ENCODE results near the gene HCCS. TPM values are rescaled to one million over a fixed set of nuclear protein-coding genes. Genes with fewer than 3 reads are reported as not detected.
"Not testable (repeated sequence)": the region's sequence is repeated elsewhere in the genome, so short reads cannot be mapped to it uniquely, and the experiment has no call there.

The HCCS gene
- total RNA-seq, 2 experiments from 2014 or later = 34.2 to 36.4 TPM

DNA sequence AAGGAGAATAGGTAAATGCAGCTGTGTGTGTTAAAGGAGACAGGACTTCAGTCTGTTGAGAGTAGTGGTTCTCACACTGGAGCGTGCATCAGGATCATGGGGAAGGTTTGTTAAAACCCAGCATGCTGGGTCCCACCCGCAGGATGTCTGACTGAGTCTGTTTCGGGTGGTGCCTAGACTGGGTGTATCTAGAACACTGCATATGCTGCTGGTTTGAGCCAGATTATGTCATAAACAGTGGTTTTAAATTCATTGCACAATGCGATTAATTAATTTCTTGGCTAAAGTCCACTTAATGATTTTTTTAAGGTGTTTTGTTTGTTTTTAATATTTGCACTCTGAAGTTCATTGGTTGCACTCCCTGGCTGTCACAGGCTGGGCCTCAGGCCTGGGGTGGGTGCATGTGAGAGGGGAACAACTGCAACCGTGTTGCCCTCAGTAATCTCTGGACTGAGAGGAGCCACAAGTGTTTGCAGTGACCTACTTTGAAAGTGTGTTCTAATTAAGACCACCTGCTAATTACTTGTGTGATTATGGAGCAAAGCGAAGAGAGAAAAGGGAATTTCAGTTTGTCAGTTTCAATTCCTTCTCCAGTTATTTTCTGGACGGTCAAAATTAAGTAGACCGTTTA is 8.3 kb downstream of the HCCS start:
- CTCF ChIA-PET = no interaction called here
- POLR2A ChIA-PET = no interaction called here

DNA sequence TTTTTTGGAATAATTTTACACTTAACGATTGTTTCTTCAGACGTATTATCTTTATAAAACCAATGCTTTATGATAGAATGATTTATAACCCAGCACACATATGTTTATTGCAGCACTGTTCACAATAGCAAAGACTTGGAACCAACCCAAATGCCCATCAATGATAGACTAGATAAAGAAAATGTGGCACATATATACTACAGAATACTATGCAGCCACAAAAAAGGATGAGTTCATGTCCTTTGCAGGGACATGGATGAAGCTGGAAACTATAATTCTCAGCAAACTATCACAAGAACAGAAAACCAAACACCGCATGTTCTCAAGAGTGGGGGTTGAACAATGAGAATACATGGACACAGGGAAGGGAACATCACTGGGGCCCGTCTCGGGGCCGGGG is 12.0 kb downstream of the HCCS start:
- CTCF ChIA-PET, POLR2A ChIA-PET: not testable (repeated sequence)

DNA sequence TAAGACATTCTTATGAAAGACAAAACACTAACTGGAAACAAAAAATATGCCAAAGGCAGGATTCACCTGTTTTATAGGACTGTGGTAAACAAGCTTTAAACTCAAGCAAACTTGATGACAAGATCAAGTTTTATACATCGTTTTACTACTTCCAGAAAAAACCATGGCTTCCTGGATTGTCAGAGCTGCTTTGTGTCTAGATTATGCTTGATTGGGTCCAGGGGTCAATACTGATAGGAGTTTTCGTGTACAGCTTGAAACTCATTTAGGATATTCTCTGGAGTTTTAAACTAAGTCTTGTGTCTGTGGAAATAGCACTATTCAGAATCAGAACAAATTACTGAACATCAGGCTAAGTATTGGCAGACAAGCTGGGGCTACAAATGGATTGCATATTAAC is 13.0 kb downstream of the HCCS start:
- ChIA-PET POLR2A (no interaction called here), CTCF (no interaction called here)

DNA sequence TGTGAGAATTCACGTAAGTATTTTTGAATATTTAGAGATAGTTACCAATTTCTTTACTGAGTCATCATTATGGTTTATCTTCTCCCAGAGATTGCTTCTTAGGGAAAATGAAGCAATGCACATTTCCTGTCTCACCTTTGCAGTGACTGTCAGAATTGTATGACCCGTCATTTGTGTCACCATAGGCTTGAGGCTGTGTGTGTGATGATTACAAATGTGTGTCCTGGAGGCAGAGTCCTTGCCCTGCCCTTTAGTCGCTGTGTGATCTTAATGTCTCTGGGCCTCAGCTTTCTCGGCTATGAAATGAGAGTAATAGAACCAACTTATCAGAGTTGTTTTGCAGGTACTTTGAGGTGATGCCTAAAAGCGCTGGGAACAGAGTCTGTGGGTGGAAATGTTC is 13.9 kb downstream of the HCCS start:
- ChIA-PET POLR2A (no interaction called here), CTCF (no interaction called here)

DNA sequence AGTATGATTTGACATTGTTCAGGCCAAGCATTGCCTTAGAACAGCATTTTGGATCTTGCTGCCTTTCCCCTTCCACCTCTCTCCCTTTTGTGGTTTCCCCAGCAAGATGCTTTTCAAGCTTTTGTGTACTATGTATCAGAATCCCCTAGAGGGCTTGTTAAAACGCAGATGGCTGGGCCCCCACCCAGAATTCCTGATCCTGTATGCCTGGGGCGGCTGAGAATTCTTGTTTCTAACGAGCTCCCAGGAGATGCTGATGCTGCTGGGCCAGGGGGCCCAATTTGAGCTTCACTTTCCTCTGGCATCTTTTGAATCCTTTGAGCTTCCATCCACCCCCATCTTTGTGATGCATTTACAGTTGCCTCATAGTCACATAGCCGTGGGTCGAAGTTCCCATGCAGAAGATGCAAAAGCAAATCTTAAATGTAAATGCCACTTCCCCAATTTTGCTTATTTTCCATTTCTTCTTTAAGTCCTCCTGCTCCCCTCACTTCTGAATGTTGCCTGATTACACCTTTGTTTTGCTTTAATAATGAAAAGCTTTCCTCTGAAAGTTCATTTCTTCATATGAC is 18.5 kb downstream of the HCCS start:
- CTCF ChIA-PET = no interaction called here
- POLR2A ChIA-PET = no interaction called here

DNA sequence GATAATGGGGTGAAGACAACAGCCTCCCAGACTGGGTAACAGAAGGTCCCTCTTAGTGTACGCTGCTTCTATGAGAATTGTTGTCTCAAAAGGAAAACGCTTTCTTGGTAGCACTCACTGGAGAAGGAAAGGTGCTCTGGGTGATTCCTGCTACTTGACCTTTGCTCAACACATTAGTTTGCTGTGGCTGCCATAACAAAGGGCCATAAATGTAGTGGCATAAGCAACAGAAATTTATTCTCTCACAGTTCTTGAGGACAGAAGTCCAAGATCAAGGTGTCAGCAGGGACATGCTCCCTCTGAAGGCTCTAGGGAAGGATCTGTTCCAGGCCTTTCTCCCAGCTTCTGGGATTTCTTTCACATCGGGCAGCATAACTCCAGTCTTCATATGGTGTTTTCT is 19.0 kb downstream of the HCCS start:
- ChIA-PET POLR2A (no interaction called here), CTCF (no interaction called here)

DNA sequence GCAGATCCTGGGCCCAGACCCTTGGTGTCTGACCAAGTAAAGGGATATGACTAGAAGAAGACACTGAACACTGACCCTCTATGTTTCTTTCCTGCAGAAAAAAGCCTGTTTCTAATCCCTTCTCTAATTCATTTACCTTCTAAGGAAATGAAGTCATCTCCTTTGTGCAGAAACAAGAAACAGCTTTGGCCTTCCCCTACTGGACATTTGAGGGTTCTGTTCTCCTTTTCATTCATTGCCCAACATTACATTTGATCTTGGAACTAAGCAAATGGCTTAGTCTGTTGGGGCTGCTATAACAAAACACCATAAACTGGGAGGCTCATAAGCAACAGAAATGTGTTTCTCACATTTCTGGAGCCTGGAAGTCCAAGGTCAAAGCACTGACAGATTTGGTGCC is 20.0 kb downstream of the HCCS start:
- ChIA-PET POLR2A (no interaction called here), CTCF (no interaction called here)

DNA sequence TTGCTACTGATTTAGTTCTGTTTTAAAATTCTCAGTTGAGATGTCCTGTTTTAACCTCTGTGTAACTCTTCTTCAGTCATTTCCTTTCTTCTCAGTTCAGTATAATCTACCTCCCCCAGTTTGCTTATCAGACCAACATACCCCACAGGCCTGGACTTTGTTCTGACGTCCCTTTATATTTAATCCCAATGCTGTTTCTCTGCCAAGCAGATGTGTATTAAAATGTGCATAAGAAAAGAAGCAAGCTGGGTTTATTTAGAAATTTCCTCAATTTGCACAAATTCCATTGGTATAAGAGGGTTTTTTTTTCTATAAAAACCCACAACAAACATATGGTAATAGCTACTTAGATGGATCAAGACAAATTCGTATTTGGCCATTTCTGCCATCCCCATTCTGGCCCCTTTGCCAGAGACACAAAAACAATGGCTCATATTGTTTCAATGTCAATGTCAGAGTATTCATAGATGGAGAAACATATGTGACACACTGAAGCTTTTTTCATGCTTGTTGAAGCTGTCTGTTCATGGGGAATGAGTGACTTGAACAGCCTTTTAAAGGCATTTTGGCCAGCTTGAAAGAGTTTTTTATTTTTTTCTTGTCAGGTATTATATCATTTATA is 24.5 kb downstream of the HCCS start:
- ChIA-PET POLR2A (no interaction called here), CTCF (interaction anchor here (0.7 kb wide), 1 partner anchor 920 kb away, joined by 4 read pairs; no protein-coding TSS in a partner anchor)

DNA sequence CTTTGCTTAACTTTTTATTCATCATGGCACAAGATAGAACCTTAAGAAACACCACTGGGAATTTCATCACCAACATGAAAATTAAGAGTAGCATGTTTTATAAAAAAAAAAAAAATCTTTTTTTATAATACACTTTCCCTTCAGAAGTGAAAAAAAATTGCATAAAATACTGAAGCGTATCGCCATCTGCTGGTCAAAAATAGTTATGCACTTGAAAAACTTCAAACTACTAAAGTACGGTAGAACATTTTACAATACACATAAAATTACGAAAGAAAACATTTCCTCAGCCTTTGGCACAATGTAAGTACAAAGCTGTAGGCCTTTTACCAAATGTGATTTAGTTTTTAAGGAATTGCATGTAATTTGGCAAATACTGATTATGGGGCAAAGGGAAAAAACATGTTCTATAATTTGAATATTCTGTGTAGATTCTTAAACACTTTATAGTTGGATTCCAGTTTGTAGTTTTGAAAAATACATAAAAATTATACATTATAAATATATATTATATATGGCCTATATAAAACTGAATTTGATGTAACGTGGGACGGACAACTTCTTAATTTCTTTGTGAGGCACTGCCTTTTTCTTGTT is 26.5 kb downstream of the HCCS start:
- ChIA-PET CTCF (no interaction called here), POLR2A (no interaction called here)

DNA sequence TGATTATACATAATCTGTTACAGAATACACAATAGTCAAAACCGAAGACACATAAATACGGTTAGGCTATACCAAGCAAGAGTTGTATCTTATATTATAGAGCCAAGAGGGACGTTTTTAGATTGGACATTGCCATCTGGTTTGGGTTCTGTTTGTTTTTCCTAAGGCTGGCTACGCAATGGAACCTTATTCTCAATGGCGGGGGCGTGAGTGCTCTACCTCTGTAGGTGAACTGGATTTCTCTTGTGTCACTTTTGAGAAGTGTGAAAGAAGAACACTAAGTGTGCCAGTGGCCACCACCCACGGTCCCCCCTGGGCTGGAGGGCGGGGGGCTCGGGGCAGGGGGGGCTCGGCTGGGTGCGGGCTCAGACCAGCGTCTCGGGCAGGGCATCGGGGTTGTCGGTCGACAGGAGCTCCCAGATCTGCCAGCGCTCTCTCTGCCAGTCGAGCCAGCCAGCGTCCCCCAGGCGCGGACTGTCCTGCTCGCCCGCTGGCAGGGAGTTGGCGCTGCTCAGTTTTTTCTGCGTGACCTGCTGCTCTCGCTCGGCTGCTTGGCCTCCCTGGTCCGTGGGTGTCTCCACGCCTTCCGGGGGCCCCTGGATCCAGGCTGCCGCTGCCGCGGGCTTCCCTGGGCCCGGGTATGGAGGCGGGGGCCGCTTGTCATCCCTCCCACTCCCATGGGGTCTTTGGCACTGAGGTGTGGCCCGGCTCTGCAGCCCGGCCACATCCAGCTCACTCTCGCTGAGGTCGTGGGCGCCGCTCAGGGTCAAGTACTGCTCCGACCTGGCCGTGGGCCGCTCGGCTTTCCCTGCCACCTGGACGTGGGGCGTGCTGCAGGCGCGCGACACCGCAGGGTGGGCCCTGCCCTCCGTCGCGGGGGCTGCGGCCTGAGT is 27.6 kb downstream of the HCCS start:
- ChIA-PET CTCF (no interaction called here), POLR2A (no interaction called here)

DNA sequence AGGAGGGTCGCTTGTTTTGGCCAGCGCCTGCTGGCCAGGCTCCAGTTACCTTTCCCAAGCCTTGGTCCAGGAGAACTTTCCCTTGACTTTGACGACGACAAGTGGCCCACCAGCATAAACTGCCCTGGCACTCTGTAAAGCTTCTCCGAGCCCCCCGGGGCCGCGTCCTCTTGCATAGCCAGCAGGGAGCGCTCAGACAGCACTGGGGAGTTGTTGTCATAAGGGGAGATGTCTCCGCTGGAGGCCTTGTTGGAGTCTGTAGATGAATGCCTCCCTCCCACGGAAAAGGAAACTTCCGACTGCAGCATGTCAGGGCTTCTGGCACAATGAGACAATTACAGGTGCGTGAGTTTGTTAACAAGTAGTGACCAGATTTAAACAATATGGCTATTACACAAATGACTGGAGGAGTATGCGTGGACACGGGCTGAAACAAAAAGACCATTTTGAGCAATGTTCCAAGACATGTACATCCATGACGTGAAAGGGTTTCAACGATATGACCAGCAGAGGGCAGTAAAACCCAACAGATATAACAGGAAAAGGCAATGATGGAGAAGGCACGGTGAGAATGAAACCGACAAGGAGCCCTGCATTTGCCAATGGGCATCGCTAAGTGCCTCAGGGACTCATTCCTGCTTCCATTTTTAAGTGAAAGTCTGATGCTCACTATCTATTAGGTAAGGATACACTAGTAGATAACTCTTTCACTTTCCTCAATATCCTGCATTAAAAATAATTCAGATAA is 33.0 kb downstream of the HCCS start:
- POLR2A ChIA-PET = no interaction called here
- CTCF ChIA-PET = no interaction called here

DNA sequence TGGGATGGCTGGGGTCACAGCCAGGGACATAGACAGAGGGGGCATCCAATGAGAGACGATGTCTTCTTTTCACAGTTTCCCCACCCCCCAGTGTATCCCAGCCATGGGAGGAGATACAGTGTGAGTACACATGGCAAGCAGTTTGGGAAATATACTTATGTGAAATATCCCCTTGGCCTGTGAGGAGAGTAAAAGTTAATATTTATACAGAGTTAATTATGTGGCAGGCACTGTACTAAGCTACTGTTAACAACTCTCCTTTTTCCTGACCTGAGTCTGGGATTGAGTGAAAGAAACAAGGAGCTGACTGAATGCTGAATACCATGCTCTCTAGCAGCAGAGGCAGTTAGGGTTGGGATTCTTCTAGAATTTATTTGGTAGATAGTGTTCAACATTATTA is 35.3 kb downstream of the HCCS start:
- ChIA-PET CTCF (no interaction called here), POLR2A (no interaction called here)

DNA sequence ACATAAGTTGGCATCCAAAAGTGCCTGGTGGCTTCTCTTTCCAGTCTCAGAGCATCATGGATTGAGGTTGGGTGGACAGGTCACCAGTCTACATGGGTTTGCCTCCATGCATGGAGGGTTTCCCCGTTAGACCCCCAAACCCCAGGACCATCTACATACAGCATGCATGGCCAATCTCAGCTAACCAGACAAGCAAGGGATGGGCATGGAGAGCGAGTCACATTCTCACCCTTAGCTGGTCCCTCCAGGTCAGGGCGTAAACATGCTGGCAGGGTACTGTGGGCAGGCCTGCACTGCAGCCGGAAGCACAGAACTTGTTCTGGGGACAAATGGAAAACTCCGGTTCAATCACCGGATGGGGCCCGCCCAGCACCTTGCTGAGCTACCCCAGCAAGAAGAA is 37.3 kb downstream of the HCCS start:
- POLR2A ChIA-PET = no interaction called here
- CTCF ChIA-PET = no interaction called here

DNA sequence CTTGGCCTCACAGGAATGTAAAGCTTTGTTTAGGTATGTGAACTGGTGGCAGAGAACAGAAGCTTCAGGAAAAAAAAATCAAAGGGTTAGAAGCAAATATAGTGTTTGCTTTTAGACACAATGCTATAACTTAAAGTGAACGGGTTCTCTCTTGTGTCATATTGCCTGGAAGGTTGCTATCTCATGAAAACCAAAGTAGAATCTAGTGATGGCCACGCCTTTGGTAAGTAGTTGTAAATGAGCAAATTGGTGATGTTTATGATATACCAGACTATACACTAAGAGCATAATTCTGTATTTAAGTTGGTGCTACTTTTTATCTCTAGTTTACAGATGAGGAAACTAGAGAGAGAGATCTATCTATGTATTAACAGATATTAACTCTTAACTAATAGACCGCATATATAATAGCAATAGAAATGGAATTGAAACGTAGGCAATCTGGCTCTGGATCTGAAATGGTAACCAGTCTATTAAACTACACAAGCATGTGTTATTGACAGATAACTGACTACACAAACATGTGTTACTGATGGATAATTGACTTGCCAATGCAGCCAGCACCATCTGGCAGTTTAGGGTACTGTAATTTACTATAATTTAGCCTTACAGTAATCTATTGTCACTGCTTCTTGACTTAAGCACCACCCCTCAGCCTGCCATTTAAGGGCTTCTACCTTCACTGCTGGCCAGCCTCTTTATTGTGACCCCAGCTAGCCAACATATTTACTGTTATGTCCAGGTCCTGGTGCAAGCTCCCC is 40.8 kb downstream of the HCCS start:
- CTCF ChIA-PET = no interaction called here

DNA sequence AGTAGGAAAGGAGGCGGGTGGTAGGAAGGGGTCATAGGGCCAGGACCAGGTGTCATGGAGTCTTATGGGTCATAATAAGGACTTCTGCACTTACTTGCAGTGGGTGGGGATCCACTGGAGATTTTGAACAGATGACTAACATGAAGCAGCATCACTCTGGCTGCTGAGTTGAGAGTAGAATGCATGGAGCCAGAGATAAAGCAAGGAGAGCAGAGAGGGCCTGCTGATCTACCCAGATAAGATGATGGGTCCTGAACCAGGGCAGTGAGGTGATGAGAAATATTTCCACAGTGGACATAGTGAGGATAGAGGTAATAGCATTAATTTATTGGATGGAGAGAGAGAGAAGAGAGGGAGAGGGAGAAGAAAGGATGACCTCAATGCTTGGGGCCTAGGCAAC is 48.0 kb downstream of the HCCS start:
- ChIA-PET POLR2A (no interaction called here), CTCF (no interaction called here)

More for the DNA sequence above, 40.8 kb downstream of the HCCS start:
- POLR2A ChIA-PET = no interaction called here

DNA sequence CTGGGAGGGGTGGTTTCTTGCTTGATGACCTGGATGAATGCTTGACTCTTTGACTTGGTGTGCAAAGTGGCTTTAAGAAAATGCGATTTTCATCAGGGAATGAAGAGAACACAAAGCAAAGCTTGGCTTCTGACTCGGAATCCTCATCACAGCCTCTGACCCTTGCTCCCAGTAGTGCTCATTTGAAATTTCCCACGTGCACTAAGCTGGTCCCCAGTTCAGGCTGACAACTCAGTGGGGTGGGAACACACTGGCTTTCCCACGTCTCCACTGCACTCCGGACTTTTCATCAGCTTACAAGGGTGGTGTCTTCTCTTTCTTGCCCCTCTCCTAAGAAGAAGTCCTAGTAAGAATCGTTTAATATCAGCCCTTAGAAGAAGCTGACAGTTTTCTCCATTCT is 53.3 kb downstream of the HCCS start:
- ChIA-PET POLR2A (no interaction called here), CTCF (no interaction called here)

DNA sequence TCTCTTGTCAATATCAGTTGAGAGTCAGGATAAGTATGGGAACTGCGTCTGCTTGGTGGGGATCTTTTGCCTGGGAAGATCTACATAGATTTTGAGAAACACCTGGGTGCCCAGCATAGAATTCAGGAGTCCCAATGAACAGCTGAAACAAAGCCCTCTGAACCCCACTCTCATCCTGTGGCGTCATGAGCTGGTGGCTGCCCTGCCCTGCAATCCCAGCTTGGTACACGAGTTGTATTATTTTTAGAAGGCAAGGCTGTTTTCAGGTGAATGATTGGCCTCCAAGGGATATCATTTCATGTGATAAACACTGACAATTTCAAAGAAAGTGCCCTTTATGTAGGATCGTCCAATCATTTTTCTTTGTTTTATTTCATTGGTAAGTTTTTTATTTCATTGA is 60.8 kb downstream of the HCCS start:
- ChIA-PET POLR2A (no interaction called here), CTCF (no interaction called here)

DNA sequence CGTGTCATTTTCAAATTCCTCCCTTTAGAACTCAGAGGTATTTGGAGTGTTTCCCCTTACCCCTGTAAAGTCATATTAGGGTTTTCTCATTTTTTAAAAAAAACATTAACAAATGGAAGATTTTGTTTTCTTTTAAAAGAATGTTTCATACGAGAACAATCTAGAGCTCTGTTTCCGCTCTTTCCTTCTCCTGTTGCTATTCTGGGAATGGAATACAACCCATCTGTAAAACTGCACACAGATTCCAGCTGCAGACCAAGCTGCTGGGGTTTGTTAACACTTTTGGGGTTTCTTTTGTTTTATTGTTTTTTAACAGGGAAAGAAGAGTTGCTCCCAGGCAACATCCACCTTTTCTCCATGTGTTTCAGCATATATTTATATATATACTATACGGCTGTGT is 61.3 kb downstream of the HCCS start:
- ChIA-PET POLR2A (no interaction called here), CTCF (no interaction called here)

Measured in activated CD8-positive, alpha-beta memory T cell treated with anti-CD3 and anti-CD28 coated beads for 36 hours (primary cell).